Activated gamma-delta T cell treated with Interleukin-2 at 50 U/mL for 16 hours (primary cell): ENCODE data around the gene KCNA2.

Source experiments
- DNase-seq: peaks from one replicate; pipeline ENCODE4 v3.0.0-alpha.2; 2020

Gene KCNA2

GRCh38 chr1:110605901-110606656 lies at the start of gene KCNA2:
Gene KCNA2 (minus strand): TSS chr1:110606358. CDS start chr1:110604782, 1,576 bp downstream.
- DNase-seq, result no peak

DNA sequence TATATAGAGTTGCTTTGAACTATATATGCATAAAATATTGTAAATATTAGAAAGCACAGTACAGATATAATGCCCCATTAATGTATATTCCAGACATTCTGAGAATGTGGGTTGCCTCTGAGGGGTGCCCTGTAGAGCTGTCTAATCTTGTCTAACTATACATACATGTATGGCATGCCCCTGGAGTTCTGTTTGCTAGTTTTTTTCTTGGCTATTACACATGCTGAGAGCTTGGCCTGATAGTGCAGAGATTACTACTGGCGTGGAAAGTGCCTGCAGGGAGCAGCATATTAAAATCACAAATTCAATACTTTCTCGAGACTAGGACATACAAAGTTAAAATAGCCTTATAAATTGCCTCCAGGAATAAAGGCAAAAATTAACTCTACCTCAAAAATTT lies 44.5 kb upstream of the KCNA2 start:
- no peak for DNase-seq

DNA sequence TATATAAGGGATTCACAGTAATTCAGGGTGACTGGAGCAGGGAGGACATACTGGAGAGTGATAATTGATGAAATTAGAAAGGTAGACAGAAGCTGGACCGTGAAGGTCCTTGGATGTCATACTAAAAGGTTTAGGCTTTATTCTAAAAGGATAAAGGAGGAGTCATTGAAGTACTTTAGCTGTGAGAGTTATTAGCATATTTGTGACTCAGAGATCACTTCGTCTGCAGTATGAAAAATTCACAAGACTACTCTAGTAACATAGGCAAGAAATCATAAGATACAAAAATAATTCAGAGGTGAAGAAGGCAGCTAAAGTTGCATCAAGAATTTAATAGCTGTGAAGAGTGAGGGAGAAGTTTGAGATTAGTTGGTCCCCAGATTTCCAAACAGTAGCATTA lies 42.3 kb upstream of the KCNA2 start:
- no peak for DNase-seq

DNA sequence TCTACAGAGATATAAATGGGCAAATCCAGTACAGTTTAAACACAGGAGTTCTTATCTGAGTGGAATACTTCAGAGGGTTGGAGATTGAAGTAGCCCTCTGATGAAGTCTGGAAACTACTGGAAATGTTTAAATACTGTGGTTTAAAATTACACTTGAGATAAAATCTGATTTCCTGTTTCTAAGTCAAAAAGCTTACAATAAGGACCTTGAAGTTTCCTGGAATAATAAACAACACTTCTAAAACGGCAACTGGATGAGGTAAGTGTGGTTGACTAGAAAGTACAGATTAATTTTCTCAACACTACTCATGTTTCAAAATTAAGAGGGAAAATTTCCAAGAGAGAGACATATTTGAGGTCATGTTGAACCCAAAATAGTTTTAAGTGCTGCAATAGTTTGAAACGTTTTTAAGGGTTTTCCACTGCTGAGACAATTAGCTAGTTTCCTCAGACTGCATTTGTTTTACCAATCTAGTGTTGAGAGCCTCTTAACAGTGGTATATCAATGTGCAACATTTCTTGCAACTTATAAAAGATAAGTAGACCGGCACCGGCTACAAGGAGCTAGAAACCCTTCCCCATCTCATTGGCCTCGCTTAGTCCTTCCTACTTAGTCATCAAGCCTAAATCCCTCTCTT lies 41.2 kb upstream of the KCNA2 start:
- no peak for DNase-seq

- no peak for DNase-seq
These were observed 39.9 kb upstream of the KCNA2 start for GRCh38 chr1:110645821-110646735.

DNA sequence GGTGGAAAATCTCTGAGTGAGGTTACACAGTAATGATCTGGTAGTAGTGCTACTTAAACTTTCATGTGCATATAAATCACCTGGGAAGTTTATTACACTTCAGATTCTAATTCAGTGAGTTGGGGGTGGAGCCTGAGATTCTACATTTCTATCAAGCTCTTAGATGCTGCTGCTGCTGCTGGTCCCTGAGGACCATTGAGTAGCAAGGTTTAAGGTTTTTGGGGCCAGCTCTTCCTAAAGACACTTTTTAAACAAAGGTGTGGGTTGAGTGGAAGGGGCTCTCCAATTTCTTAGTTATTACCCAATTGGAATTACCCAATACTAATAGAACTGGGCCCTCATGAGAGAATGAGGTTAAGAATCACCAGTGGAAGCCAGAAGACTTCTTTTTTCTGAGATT lies 39.1 kb upstream of the KCNA2 start:
- DNase-seq, result no peak

DNA sequence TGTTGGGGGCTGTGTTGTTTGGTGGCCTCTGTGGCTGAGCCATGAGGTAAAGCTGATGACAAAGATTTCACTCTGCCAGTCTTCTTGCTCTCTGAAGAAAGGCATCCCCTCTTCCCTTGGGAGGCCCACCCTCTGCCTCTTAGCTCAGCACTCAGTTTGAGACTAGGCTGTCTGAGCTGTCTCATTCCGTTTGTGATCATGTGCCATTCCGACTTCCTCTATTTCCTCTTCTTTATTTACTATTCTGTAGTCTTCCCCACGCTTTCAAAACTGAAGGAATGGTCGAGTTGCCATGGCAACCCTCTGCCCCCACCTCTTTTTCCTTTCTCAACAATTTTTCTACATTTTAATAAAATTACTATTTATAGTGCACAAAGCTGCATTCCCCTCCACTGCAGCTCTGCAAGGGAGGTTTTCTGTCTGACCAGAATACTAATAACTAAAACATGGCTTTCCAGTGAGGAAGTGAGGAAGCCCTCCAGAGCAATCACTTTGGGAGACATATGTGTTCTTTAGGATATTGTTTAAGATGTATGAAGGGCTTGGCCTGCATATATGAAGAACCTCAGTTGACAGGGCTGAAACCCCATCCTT lies 37.8 kb upstream of the KCNA2 start:
- no peak for DNase-seq

GRCh38 chr1:110639724-110640386 lies 33.7 kb upstream of the KCNA2 start:
- DNase-seq, result no peak

DNA sequence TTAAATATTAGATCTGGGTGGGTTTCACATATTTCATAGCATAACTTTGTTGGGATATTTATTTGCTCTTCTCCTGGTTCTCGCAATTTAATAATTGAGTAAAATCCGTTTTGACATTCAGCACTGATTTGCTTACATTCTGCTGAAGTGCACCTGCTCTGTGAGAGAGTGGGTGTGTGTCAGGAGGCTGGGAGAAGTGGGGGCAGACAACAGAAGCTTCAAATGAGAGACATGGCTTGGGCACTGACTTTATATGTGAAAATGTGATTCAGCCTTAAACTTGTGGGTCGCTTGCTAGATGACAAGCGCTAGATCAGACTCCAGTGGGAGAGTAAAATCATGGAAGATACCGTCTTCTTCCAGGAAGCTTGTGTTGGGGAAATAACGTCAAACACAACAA lies 32.4 kb upstream of the KCNA2 start:
- DNase-seq, result no peak

DNA sequence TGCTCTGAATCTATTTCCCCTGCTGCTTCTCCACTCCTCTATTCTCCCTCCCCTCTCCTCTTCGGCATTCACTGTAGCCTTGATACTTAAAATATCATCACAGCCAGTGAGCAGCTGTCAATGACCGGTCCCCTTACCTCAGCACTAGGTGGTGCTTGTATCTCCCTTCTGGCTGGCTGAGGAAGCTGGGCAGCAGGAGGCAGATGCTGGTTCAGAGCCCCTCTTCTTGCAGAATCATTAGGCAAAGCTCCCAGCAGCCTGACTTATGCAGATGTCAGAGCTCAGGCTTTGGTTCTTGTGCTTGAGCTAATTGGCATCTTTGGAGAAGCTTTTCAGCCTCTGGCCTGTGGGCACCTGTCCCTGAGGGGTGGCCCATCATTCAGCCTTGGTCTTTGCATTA lies 31.9 kb upstream of the KCNA2 start:
- DNase-seq, result no peak

DNA sequence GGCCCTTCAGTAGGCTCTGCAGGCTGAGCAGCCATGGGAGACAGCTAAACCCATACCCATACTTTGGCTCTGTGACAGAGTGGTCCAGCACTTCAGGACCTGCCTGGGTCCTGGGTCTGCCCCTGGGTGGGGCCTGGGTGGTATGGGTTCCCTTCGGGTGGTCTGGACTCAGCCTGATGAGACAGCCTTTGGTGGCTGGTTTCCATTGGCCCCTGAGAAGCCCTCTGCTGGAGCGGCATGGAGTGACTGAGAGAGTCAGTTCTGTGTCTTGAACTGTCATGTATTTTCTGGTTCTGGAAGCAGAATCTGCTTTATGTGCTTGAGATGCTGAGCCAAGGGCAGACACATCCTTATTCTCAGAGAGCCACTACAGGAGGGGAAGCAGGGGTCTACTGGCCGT lies 31.3 kb upstream of the KCNA2 start:
- DNase-seq, result no peak

- no peak for DNase-seq
These were observed 30.2 kb upstream of the KCNA2 start for GRCh38 chr1:110636149-110636935.

DNA sequence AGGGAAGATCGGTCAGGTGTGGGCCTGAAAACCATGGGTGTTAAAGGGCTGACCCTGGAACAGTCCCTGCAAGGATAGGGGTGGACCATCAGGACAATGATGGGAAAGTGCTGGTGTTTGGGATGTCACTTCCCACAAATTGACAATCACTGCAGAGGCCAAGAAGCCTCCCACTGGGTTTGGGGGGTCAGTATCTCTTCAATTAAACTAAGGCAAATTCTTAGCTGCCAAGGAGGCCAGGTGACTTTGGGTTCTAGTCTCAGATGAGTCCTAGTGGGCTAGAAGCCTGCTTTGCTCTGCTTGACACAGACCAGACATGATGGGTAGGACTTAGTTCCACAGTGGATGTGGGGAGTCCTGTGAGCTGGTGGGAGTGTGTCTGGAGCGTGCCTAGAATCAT lies 29.3 kb upstream of the KCNA2 start:
- DNase-seq, result no peak

- DNase-seq, result peak; percentile 46
These were observed 28.5 kb upstream of the KCNA2 start for GRCh38 chr1:110634455-110635311.

- no peak for DNase-seq
These were observed 27.9 kb upstream of the KCNA2 start for GRCh38 chr1:110634086-110634454.

DNA sequence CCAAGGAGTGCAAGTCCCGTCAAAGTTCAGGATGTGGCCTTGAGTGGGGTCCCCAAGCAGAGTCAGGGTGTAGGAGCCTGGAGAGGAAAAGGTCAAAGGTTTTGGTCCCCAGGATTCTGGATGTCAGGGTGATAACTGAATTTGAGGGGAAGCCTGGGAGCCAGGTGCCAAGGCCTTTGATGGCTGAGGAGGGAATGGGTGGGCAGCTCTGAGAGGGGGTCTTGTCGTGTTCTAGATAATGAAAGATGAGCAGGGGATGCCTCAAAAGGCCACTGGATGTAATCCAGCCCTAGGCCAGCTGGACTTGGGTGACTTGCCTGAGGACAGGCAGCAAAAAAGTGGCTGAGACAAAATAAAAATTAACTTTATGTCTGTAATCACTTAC lies 27.5 kb upstream of the KCNA2 start:
- DNase-seq, result no peak

- DNase-seq, result no peak
These were observed 25.9 kb upstream of the KCNA2 start for GRCh38 chr1:110631836-110632620.

DNA sequence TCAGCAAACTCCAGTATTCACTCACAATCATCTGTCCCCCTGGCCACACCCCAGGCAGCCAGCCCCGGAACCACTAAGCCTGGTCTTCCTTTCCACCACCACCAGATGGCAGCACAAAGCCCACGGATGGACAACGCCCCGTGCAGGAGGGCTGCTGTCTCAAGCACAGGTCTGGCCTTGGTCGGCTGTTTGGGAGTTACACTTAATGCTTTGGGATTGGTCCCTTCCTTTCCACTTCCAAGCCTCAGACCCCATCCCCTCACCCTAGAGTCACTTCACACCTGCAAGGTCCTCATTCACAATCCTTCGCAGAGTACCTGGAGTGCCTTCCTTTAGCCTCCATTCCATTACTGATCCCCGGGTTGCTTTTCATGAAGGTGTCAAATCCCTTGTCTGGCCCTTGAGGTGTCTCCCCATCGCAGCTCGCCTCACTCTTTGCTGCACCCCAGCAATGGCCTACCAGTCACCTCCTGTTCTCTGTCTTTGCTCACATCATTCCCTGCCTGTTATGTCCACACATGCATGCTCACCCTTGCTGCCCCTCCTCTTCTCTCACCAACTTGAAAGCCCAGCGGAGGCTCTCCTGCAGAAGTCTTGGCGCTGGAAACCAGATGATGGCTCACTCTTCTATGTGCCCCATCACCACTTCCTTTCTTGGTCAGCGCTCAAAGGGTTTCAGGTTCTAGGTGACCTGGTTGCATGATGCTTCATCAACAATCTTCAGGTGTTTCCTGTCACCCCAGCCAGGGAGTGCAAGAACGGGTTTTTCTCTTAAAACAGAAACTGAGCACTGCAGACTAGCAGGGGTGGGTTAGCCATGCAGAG lies 24.9 kb upstream of the KCNA2 start:
- DNase-seq, result peak; percentile 88
